Measurements from ENCODE around the gene ALPK1.

DNA sequence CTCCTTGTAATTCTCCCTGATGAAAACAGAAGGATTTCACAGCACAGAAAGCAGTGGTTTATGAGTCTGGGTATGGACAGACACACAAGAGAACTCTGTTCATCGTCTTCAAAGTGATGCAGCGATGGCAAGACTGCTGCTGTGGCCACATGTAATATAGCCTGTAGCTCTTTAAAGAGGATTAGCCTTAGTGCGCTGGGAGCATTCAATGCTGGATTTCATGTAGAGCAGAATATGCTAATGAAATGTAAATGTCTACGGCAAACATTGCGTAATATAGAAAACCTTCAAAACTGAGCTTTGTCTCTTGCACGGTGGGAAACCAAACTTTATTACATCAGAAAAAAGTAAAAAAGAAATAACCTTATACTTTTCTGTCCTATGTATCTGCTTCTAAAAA is 42.9 kb downstream of the ALPK1 start:
- TF ChIP-seq, protein P1, sequence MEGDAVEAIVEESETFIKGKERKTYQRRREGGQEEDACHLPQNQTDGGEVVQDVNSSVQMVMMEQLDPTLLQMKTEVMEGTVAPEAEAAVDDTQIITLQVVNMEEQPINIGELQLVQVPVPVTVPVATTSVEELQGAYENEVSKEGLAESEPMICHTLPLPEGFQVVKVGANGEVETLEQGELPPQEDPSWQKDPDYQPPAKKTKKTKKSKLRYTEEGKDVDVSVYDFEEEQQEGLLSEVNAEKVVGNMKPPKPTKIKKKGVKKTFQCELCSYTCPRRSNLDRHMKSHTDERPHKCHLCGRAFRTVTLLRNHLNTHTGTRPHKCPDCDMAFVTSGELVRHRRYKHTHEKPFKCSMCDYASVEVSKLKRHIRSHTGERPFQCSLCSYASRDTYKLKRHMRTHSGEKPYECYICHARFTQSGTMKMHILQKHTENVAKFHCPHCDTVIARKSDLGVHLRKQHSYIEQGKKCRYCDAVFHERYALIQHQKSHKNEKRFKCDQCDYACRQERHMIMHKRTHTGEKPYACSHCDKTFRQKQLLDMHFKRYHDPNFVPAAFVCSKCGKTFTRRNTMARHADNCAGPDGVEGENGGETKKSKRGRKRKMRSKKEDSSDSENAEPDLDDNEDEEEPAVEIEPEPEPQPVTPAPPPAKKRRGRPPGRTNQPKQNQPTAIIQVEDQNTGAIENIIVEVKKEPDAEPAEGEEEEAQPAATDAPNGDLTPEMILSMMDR (IDR thresholded peaks at IDR 0.05 in 8 of 11, conservative IDR thresholded peaks at IDR 0.05 in 3 of 11) = no peak
- TF ChIP-seq POLR2AphosphoS5 (IDR thresholded peaks at IDR 0.05) = no peak

All from spleen (tissue), 7 donors.